PC-9 (cell line): Measurements from ENCODE around the gene ANP32B.

Experiments used
- CTCF ChIP-seq: fragments of 200-600 bp; sonication (generic); conservative IDR thresholded peaks from 2 replicates; pipeline ENCODE4 v1.6.1; 2017; ENCODE audit warnings: mixed run types, antibody characterized with exemption, mild to moderate bottlenecking, moderate library complexity
- EZH2 ChIP-seq: fragments of 200-600 bp; sonication (generic); IDR thresholded peaks from 2 replicates; pipeline ENCODE4 v1.8.0; 2017; ENCODE audit warnings: antibody characterized with exemption, low read depth

GRCh38 chr9:98010445-98010844 is 27.3 kb downstream of the ANP32B start:
- no peak for TF ChIP-seq CTCF
- TF ChIP-seq EZH2, result no peak
